Thoracic aorta (tissue), 2 donors: ENCODE data around the gene TNNI3K. TPM values are rescaled to one million over a fixed set of nuclear protein-coding genes. Genes with fewer than 3 reads are reported as not detected.

Experiments used
- ATAC-seq: fragments of 150-250 bp; one replicate; pipeline ENCODE4 v1.8.0; 2017; ENCODE audit warnings: low read depth; ENCODE audit not compliant: insufficient number of reproducible peaks, low FRiP score
- DNase-seq: peaks from one replicate; pipeline ENCODE4 v3.0.0-alpha.2; 2020; ENCODE audit warnings: low spot score
- H3K27ac ChIP-seq, 2 donors: fragments of 200-600 bp; sonication (generic); 1 replicate in 1 of 2; 2 replicates in 1 of 2; pipeline ENCODE4 v1.5.1; 2016; ENCODE audit warnings: mild to moderate bottlenecking in 2 of 2, moderate library complexity in 2 of 2
- H3K27me3 ChIP-seq: fragments of 200-600 bp; sonication (generic); replicated peaks from 2 replicates; pipeline ENCODE4 v1.6.0; 2016; ENCODE audit warnings: mild to moderate bottlenecking; ENCODE audit not compliant: insufficient read depth
- H3K36me3 ChIP-seq: fragments of 200-600 bp; sonication (generic); one replicate; pipeline ENCODE4 v1.5.1; 2016
- H3K4me1 ChIP-seq, 2 donors: fragments of 200-600 bp; sonication (generic); 1 replicate in 1 of 2; 2 replicates in 1 of 2; pipeline versions ENCODE4 v1.5.1 to v1.6.0; 2016; ENCODE audit warnings: low read depth in 2 of 2, mild to moderate bottlenecking in 1 of 2; ENCODE audit not compliant: control insufficient read depth in 1 of 2
- H3K4me3 ChIP-seq: fragments of 200-600 bp; sonication (generic); 2 replicates; pipeline ENCODE4 v1.5.1; 2016; ENCODE audit warnings: mild to moderate bottlenecking
- H3K9me3 ChIP-seq: fragments of 200-600 bp; sonication (generic); 2 replicates; pipeline ENCODE4 v1.5.1; 2016
- CTCF ChIP-seq: fragments of 200-600 bp; sonication (generic); IDR thresholded peaks from one replicate; pipeline ENCODE4 v1.5.1; 2019; ENCODE audit warnings: antibody characterized with exemption
- total RNA-seq, 2 donors: library from RNA; depleted of rRNA; stranded (reverse); fragments of >200 nt; gene quantifications; one replicate each; pipeline versions ENCODE4 v1.1.0 to v1.2.3, GENCODE V29; 2016

The TNNI3K gene
- total RNA-seq, 2 donors from 2014 or later: 6.6 to 9.7 TPM

GRCh38 chr1:74323937-74324473 lies 88.8 kb downstream of the TNNI3K start:
- H3K4me3 ChIP-seq: no peak overlapping the region
- H3K27ac ChIP-seq: no peak overlapping the region
- no peak for DNase-seq
- H3K4me1 ChIP-seq: peaks cover 0 to 20% of the 10 kb centered on the region in 2 donors
- H3K36me3 ChIP-seq: no peaks in the 10 kb centered on the region
- no peaks in the 10 kb centered on the region for H3K9me3 ChIP-seq
- no peak for TF ChIP-seq CTCF
- H3K27me3 ChIP-seq: no peaks in the 10 kb centered on the region
- no peak for ATAC-seq

- no peaks in the 10 kb centered on the region for H3K9me3 ChIP-seq
- H3K4me3 ChIP-seq: no peak overlapping the region
- no peaks in the 10 kb centered on the region for H3K36me3 ChIP-seq
- H3K27me3 ChIP-seq: no peaks in the 10 kb centered on the region
- DNase-seq: no peak
- H3K27ac ChIP-seq: no peak overlapping the region
- TF ChIP-seq CTCF: no peak
- ATAC-seq: no peak
- peaks cover 0 to 20% of the 10 kb centered on the region in 2 donors for H3K4me1 ChIP-seq
These were observed 89.7 kb downstream of the TNNI3K start for GRCh38 chr1:74324684-74325448.

- ATAC-seq: no peak
- Histone ChIP-seq H3K36me3 (no peaks in the 10 kb centered on the region), H3K4me3 (no peak overlapping the region), H3K4me1 (peaks cover 0 to 9% of the 10 kb centered on the region in 2 donors), H3K9me3 (no peaks in the 10 kb centered on the region), H3K27ac (no peak overlapping the region), H3K27me3 (no peaks in the 10 kb centered on the region)
- no peak for DNase-seq
- TF ChIP-seq CTCF: no peak
These were observed 93.7 kb downstream of the TNNI3K start for GRCh38 chr1:74328851-74329250.

- no peaks in the 10 kb centered on the region for H3K36me3 ChIP-seq
- no peak for TF ChIP-seq CTCF
- H3K27me3 ChIP-seq: no peaks in the 10 kb centered on the region
- no peaks in the 10 kb centered on the region for H3K9me3 ChIP-seq
- ATAC-seq (no peak), DNase-seq (no peak)
- no peak overlapping the region for H3K4me3 ChIP-seq
- H3K27ac ChIP-seq: no peak overlapping the region
- H3K4me1 ChIP-seq: no peaks in the 10 kb centered on the region
These were observed 98.1 kb downstream of the TNNI3K start for GRCh38 chr1:74333244-74333643.

- Histone ChIP-seq H3K4me3 (no peak overlapping the region), H3K4me1 (no peaks in the 10 kb centered on the region), H3K36me3 (no peaks in the 10 kb centered on the region), H3K27me3 (no peaks in the 10 kb centered on the region), H3K27ac (no peak overlapping the region), H3K9me3 (no peaks in the 10 kb centered on the region)
- DNase-seq (no peak), ATAC-seq (no peak)
- TF ChIP-seq CTCF: no peak
These were observed 99.0 kb downstream of the TNNI3K start for GRCh38 chr1:74334147-74334546.
